ENCODE data around the gene ASTN2. TPM values are rescaled to one million over a fixed set of nuclear protein-coding genes. Genes with fewer than 3 reads are reported as not detected.

The ASTN2 gene
- total and polyA plus RNA-seq, 4 donors, result 0.57 to 2.9 (median 1.4) TPM

DNA sequence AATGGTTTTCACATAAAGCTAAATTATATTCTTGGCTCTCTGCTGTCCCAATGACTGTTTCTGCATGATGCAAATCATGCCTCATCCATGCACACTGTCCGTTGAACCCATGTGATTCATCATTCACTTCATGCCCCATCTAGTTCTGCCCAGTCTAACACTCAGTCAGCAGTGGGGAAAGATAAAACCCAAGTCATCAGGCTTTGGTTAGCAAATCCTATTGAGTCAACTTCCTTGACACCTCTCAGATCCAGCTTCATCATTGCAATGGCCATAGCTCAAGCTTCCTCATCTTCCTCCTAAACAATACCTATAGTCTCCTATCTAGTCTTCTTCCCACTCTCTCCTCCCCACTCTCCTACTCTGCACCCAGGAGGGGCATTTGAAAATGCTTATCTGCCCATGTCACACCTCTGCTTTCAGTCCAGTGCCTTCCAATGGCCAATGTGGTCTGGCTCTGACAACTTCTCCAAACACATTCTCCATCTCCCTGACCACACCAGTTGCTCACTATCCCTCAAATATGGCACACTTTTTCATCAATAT lies 993.8 kb downstream of the ASTN2 start:
- H3K27me3 ChIP-seq (ENCODE audit: control insufficient read depth in 4 of 4, insufficient read depth in 4 of 4, low read length in 3 of 4), result no peaks in the 10 kb centered on the region
- H3K27ac ChIP-seq (ENCODE audit: low read depth in 1 of 2, low read length in 2 of 2), result no peak overlapping the region
- WGBS, result 99% methylated on average over 1 of the region's 1 CpG
- no peak for TF ChIP-seq RAD21 (IDR thresholded peaks at IDR 0.05)
- TF ChIP-seq EGR1 (IDR thresholded peaks at IDR 0.05; ENCODE audit: low read depth in 2 of 2), result no peak
- TF ChIP-seq TAF1 (conservative IDR thresholded peaks at IDR 0.05), result no peak
- TF ChIP-seq, protein P1, sequence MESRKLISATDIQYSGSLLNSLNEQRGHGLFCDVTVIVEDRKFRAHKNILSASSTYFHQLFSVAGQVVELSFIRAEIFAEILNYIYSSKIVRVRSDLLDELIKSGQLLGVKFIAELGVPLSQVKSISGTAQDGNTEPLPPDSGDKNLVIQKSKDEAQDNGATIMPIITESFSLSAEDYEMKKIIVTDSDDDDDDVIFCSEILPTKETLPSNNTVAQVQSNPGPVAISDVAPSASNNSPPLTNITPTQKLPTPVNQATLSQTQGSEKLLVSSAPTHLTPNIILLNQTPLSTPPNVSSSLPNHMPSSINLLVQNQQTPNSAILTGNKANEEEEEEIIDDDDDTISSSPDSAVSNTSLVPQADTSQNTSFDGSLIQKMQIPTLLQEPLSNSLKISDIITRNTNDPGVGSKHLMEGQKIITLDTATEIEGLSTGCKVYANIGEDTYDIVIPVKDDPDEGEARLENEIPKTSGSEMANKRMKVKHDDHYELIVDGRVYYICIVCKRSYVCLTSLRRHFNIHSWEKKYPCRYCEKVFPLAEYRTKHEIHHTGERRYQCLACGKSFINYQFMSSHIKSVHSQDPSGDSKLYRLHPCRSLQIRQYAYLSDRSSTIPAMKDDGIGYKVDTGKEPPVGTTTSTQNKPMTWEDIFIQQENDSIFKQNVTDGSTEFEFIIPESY (IDR thresholded peaks at IDR 0.05), result no peak
- no peak for TF ChIP-seq HNF4G (IDR thresholded peaks at IDR 0.05)
- no peak for TF ChIP-seq YY1 (IDR thresholded peaks at IDR 0.05)
- TF ChIP-seq, protein P2, sequence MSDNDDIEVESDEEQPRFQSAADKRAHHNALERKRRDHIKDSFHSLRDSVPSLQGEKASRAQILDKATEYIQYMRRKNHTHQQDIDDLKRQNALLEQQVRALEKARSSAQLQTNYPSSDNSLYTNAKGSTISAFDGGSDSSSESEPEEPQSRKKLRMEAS (IDR thresholded peaks at IDR 0.05), result no peak
- TF ChIP-seq, protein P3, sequence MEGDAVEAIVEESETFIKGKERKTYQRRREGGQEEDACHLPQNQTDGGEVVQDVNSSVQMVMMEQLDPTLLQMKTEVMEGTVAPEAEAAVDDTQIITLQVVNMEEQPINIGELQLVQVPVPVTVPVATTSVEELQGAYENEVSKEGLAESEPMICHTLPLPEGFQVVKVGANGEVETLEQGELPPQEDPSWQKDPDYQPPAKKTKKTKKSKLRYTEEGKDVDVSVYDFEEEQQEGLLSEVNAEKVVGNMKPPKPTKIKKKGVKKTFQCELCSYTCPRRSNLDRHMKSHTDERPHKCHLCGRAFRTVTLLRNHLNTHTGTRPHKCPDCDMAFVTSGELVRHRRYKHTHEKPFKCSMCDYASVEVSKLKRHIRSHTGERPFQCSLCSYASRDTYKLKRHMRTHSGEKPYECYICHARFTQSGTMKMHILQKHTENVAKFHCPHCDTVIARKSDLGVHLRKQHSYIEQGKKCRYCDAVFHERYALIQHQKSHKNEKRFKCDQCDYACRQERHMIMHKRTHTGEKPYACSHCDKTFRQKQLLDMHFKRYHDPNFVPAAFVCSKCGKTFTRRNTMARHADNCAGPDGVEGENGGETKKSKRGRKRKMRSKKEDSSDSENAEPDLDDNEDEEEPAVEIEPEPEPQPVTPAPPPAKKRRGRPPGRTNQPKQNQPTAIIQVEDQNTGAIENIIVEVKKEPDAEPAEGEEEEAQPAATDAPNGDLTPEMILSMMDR (IDR thresholded peaks at IDR 0.05; ENCODE audit: low read depth, low read length, missing input control), result no peak
- TF ChIP-seq JUND (IDR thresholded peaks at IDR 0.05), result no peak
- TF ChIP-seq GABPA (IDR thresholded peaks at IDR 0.05 in 1 of 2, conservative IDR thresholded peaks at IDR 0.05 in 1 of 2), result no peak
- TF ChIP-seq FOXA2 (IDR thresholded peaks at IDR 0.05), result no peak
- no peak for TF ChIP-seq HNF4A (conservative IDR thresholded peaks at IDR 0.05)
- no peak overlapping the region for H3K4me3 ChIP-seq (ENCODE audit: low read depth in 1 of 3, low read length in 3 of 3)
- H3K9ac ChIP-seq (ENCODE audit: low read depth in 1 of 2, low read length in 2 of 2), result no peak overlapping the region
- no peaks in the 10 kb centered on the region for H3K4me1 ChIP-seq (ENCODE audit: control insufficient read depth in 4 of 4, insufficient read depth in 4 of 4, low read length in 3 of 4)
- no peaks in the 10 kb centered on the region for H3K36me3 ChIP-seq (ENCODE audit: control insufficient read depth in 4 of 4, insufficient read depth in 3 of 4, low read depth in 1 of 4, low read length in 3 of 4)
- no peaks in the 10 kb centered on the region for H3K9me3 ChIP-seq (ENCODE audit: control insufficient read depth in 4 of 4, low read length in 3 of 4)
- no peak for DNase-seq (ENCODE audit: low spot score)

DNA sequence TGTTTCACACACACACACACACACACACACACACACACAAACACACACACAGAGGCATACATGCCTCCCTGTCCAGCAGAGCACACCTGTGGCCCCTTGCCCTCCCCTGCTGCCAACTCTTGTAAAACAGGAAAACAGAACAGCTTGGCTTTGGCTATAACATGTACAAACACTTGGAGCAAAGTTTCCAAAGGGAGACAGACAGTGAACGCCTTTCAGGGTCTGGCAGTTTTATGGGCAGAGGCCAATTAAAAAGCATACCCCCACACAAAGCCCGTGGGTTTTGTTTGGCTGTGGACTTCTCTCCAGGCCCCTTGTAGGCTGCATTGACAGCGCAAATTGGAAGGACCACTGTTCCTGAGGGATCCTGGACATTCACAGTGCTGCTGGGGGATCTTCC lies 995.7 kb downstream of the ASTN2 start:
- Histone ChIP-seq H3K27ac (ENCODE audit: low read depth in 1 of 2, low read length in 2 of 2) (no peak overlapping the region), H3K9ac (ENCODE audit: low read depth in 1 of 2, low read length in 2 of 2) (no peak overlapping the region), H3K4me1 (ENCODE audit: control insufficient read depth in 4 of 4, insufficient read depth in 4 of 4, low read length in 3 of 4) (no peaks in the 10 kb centered on the region), H3K4me3 (ENCODE audit: low read depth in 1 of 3, low read length in 3 of 3) (no peak overlapping the region), H3K27me3 (ENCODE audit: control insufficient read depth in 4 of 4, insufficient read depth in 4 of 4, low read length in 3 of 4) (no peaks in the 10 kb centered on the region), H3K36me3 (ENCODE audit: control insufficient read depth in 4 of 4, insufficient read depth in 3 of 4, low read depth in 1 of 4, low read length in 3 of 4) (no peaks in the 10 kb centered on the region), H3K9me3 (ENCODE audit: control insufficient read depth in 4 of 4, low read length in 3 of 4) (no peaks in the 10 kb centered on the region)
- DNase-seq (ENCODE audit: low spot score), result no peak
- no peak for TF ChIP-seq JUND (IDR thresholded peaks at IDR 0.05)
- TF ChIP-seq, protein P4, sequence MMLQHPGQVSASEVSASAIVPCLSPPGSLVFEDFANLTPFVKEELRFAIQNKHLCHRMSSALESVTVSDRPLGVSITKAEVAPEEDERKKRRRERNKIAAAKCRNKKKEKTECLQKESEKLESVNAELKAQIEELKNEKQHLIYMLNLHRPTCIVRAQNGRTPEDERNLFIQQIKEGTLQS (IDR thresholded peaks at IDR 0.05), result no peak
- TF ChIP-seq FOXA1 (IDR thresholded peaks at IDR 0.05), result no peak
- 92% methylated on average over 3 of the region's 3 CpGs for WGBS

DNA sequence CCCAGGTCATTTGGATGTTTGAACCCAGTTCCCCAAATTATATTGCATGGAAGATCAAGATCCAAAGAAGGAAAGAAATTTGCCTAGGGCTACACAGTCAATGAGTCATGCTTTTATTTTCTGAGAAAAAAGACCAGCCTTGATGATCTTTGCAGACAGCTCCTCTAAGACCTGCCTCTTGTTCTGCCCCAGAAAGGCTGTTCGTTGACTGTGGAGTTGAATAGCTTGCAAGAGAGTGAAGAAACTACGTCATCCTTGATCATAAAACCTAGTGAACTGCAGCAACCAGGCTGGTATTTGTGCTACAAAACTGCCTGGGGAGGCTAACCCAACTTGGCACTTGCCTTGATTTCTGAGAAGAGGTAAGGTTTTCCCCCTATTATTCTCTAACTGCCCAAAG lies 997.4 kb downstream of the ASTN2 start:
- WGBS, result 92% methylated on average over 2 of the region's 2 CpGs
- H3K4me3 ChIP-seq (ENCODE audit: low read depth in 1 of 3, low read length in 3 of 3), result no peak overlapping the region
- H3K36me3 ChIP-seq (ENCODE audit: control insufficient read depth in 4 of 4, insufficient read depth in 3 of 4, low read depth in 1 of 4, low read length in 3 of 4), result no peaks in the 10 kb centered on the region
- no peak overlapping the region for H3K9ac ChIP-seq (ENCODE audit: low read depth in 1 of 2, low read length in 2 of 2)
- H3K27me3 ChIP-seq (ENCODE audit: control insufficient read depth in 4 of 4, insufficient read depth in 4 of 4, low read length in 3 of 4), result no peaks in the 10 kb centered on the region
- H3K9me3 ChIP-seq (ENCODE audit: control insufficient read depth in 4 of 4, low read length in 3 of 4), result no peaks in the 10 kb centered on the region
- no peak overlapping the region for H3K27ac ChIP-seq (ENCODE audit: low read depth in 1 of 2, low read length in 2 of 2)
- H3K4me1 ChIP-seq (ENCODE audit: control insufficient read depth in 4 of 4, insufficient read depth in 4 of 4, low read length in 3 of 4), result no peaks in the 10 kb centered on the region
- no peak for DNase-seq (ENCODE audit: low spot score)
- TF ChIP-seq, protein P4 (IDR thresholded peaks at IDR 0.05), result no peak
- TF ChIP-seq HNF4A (conservative IDR thresholded peaks at IDR 0.05), result no peak
- TF ChIP-seq, protein P2 (IDR thresholded peaks at IDR 0.05), result no peak

Data from liver (tissue), 9 donors.